ENCODE data around the gene KCNQ1.

GRCh38 chr11:2867142-2867541 lies 422.3 kb downstream of the KCNQ1 start:
- TF ChIP-seq CTCF (IDR thresholded peaks at IDR 0.05 in 2 of 3, conservative IDR thresholded peaks at IDR 0.05 in 1 of 3; ENCODE audit: borderline replicate concordance in 1 of 3, insufficient read depth in 1 of 3, low read depth in 2 of 3, low read length in 2 of 3), result no peak
- TF ChIP-seq POLR2A (IDR thresholded peaks at IDR 0.05; ENCODE audit: borderline replicate concordance, extremely low read depth, insufficient read depth, insufficient read length), result no peak
- TF ChIP-seq ZFX (IDR thresholded peaks at IDR 0.05), result no peak
- no peak for TF ChIP-seq POLR2AphosphoS5 (IDR thresholded peaks at IDR 0.05; ENCODE audit: low read depth, low read length)
- no peak for TF ChIP-seq EZH2phosphoT487 (IDR thresholded peaks at IDR 0.05; ENCODE audit: borderline replicate concordance)
